HG02981 (cell line): ENCODE measurements around the gene MYH15.
"Not testable (repeated sequence)": the region's sequence is repeated elsewhere in the genome, so short reads cannot be mapped to it uniquely, and the experiment has no call there.

Experiments used
- ATAC-seq: cut with Tn5 transposase; IDR thresholded peaks from one replicate; pipeline ENCODE4 v1.9.1; 2021; ENCODE audit warnings: mild to moderate bottlenecking, moderate library complexity; ENCODE audit not compliant: unreplicated experiment

MYH15 gene

DNA sequence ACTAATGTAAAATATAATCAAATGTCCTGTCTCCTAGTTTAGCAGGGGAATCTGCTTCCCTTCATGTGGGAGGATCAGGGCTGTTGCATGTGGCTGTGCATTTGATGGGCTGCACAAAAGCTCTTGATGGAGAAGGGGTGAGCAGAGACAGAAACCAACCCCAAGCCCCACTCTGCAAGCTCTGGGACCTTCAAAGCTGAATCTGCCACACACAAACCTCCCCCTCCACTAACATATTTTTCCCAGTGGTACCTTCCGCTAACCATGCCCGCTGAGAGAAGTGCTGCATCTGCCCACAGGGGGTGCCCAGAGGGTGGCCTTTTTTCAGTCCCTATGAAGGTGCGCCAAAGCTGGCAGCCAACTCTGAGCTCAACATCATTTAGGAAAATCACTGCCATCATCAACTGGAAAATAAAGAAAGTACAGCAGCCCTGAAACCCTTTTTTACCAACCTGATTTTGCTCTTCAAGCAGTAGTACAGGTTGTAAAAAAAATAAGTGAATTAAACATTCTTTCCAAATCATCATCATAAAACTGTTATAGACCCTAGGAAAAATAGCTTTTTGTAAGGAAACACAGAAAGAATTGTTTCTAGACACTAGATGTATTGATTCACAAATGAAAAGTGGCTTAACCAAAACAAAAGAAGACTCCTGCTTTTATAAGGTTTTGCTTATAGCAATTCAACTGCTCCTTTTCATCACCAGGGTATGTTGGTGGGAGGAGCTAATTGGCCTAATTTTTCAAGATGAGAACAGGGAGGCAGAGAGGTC, 117.1 kb downstream of the MYH15 start:
- no peak for ATAC-seq

DNA sequence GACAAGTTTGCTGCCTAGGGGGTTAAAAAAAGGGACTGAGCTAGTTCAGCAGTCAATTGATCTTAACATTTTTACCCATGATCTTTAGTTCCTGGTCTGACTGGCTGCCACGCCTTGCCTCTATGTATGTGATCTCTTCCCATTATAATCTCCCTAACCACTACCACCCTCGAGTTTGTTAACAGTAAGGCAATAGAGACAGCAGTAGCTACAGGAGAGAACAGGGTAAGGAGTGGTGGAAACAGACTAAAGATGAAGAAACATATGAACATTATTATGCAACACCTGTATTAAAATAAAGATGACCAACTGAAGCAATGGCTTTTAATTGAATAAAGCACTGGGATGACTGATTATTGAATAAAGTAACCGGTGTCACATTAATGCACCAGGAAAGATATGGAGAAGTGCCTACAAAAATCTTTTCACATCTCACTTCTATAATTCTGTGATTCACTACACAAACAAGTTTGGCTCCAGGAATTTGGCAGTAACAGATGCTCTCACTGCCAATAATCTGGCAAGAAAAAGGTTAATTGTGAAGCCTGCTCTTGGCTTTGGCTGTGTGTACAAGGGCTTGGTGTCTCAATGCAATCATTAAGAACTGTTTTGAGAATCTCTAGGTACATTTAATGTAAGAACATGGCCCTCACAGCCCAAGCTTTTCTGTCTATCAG, 118.3 kb downstream of the MYH15 start:
- ATAC-seq: no peak

DNA sequence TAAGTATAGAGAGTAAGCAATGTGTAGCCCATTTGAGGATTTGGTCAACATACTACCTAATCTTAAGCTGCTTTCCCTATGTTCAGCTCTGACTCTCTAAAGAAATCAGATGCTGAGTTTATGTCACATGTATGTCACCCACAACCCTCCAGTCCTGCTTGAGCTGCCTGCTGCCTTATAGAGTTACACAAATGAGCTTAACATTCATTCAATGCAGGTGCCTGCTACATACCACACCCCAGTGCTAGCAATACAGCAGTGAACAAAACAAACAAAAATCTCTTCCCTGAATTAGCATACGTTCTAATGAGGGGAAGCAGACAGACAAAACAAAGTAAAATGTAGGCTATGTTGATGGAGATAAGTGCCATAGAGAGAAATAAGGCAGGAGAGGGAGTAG, 121.0 kb downstream of the MYH15 start:
- ATAC-seq: no peak

DNA sequence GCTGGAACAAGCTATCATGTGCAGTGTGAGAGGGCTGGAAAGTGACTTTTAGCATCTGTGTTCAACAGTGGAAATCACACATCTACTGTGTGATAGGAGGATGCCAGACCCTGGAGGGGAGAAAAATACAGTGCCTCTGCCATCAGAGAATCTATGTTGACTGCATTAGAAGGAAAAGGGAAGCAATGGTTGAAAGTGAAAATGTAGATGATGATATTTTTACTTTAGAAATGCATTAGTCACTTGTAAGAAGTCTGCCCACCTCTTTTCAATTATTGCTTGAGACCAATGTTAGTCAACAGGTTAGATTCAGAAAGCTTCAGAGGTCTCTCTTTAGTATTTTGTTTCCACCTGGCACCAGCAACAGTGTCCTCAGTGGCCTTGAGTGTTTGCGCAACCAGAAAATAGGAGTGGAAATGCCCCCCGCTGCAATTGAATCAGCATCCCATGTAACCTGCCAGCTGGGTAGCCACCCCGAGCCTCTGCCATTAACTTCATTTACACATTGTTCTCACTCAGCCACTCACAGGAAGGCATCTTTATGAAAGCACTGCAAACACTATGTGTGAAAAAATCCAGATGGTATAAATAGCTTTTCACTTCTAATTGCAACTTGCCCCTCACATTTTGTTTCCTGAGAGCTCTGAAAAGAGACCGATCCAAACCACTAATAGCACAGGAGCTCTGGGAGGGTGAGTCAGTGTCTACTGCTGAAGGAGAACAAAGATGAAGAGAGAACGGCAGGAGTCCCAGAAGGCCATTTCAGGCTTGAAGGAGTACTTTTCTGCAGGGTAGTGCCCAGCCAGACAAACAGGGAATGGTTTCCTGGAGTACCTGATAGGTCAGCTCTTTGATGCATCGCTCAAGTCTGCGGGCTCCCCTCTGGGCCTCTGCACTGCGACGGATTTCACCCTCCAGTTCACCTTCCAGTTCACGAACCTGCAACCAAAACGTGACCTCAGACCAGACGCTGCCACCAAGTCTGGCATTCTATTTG, 122.0 kb downstream of the MYH15 start:
- ATAC-seq: peak; percentile 73

DNA sequence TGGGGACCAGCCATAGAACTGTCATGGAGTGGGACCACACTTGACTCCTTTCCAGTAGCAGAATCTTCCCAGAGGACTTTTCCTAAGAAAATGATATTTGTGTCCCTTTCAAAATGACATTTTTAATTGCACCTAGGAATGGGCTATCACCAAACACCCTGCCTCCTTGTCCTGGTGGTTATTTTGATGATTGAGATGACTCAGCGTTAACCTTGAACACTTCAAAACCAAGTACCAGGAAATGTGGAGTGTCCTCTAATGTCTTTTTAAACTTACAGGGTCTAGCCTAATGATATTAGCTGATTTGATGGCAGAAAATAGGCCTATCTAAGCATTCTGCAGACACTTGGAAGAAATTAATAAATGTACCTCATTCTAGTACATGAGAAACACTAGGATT, 123.3 kb downstream of the MYH15 start:
- ATAC-seq: no peak

DNA sequence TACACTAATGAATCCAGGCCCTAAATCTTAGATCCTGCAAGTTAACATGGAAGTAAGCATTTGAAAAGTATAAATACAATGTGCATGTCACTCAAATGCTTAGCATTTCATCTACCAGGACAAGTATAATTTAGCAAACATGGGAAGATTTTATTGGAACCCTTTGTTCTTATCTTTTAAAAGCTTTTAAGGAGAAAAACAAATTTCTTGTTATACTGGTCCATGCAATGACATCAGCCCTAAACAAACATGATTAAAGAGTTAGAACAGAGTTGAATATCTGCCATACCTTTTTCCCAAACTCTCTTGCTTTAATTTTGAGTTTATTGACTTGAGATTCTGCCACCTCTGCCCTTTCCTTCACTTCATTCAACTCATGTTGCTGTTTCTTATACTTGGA, 127.1 kb downstream of the MYH15 start:
- no peak for ATAC-seq

DNA sequence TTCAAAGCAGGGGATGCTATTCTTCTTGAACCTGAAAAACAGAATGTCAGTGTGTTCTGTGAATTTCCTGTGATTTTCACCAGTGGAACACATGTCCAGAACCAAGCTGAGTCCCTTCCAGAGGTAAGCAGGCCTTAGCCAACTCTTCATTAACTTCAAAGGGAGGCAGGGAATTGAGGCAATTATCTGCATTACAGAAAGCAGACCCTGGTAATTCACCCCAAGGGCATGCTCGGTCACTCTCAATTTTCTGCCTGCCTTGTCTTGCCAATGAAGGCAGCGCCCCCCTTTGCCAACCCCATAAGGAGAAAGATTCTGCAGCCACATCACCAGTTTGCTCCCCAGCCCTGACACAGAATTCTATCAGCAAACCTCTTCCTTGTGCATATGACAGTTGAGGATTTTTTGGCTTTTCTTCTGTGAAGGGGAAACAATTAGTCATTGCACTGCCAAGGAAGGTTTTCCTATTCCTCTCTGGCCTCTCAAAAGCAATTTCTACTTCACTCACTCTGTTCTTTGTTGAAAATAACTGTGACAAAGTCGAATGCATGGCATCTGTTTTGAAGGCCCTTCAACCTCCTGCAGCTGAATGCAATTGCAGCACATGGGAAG, 128.8 kb downstream of the MYH15 start:
- no peak for ATAC-seq

DNA sequence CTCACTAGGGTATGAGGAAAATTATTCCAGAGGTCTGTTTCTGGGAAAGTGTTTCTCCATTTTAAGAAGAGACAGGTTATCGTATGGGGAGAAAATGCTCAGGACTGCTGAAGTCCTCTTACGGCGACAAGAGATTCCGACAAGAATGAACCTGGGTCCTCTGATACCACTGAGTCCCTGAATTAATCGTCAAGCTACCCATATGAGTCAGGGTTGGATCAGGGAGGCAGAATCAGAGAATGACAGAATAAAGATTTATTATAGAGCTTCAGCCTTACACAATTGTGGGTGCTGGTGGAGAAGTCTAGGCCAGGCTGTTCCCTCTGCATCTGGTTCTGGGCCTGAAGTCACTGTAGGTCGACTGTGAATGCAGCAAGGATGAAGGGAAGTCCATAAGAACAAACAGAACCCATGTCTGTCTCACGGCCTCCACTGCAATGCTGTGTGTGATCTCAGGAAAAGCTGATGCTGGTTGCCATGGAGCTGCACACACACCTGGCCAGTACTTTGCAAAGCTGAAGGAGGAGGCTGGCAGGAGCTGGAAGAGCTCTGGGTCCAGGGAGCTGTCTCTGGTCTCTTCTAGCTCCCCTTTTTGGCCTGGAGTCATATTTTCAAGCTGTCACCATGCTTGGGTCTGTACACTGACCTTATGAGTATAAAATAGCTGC, 130.1 kb downstream of the MYH15 start:
- ATAC-seq: no peak

DNA sequence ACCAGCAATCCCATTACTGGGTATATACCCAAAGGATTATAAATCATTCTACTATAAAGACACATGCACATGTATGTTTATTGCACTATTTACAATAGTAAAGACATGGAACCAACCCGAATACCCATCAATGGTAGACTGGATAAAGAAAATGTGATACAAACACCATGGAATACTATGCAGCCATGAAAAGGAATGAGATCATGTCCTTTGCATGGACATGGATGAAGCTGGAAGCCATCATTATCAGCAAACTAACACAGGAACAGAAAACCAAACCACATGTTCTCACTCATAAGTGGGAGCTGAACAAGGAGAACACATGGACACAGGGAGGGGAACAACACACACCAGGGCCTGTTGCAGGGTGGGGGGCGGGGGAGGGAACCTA, 131.4 kb downstream of the MYH15 start:
- ATAC-seq: not testable (repeated sequence)

DNA sequence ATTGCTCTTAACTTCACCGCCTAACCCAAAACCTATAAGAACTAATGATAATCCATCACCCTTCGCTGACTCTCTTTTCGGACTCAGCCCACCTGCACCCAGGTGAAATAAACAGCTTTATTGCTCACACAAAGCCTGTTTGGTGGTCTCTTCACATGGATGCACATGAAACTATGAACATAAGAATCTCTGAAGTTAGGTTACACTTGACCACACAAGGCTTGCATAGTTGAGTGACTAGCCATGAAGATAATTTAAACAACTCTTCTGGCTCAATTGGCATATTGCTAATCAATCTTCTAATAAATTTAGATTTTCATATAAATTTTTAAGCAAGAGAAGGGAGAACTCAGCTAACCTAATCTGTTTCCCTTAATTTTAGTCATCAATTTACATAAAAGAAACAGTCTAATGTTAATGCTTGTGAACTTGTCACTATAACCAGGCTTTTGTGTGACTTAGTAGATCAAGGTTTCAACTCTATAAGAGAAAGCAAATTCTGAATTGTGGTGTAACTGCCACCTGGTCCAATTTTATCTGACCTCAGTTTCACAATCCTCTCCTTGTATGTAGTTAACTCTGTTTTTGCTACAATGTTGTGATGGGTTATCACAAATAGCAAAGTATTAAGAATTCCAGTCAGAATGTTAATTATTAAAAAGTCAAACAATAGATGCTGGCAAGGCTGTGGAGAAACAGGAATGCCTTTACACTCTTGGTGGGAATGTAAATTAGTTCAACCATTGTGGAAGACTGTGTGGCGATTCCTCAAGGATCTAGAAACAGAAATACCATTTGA, 132.0 kb downstream of the MYH15 start:
- no peak for ATAC-seq

DNA sequence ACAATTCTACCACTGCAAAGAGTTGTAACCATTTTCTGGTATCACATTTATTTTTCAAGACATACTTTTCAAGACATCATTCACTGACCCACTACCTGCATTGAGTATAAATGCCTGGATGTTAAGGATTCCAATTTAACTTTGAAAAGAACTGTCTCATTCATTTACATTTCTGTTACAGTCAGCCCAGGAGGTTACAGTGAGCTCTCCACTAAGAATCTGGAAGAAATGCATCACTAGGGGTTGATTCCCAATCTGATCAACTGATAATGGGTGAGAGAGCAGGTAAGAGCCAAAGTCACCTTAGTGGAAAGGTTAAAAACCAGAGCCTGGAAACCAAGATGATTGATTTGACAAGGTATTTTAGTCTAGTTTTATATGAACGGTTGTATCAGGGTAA, 133.0 kb downstream of the MYH15 start:
- no peak for ATAC-seq

DNA sequence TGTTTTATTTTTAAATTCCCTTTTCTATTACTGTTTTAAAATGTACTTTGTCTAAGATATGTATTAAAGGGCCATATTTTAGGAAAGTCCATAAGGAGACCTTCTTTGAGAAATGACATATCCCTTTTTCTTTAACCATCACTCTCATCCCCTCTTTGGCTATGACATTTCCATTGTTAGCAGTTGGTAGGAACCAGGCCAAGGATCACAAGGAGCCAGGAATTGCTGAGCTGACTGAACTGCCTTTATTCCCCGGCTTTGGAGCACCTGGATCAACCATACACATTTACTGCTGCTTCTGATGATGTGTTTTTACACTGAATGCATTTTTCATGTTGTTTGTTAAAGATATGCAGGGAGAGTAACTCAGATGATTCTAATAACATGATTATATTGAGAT, 134.4 kb downstream of the MYH15 start:
- ATAC-seq: no peak

DNA sequence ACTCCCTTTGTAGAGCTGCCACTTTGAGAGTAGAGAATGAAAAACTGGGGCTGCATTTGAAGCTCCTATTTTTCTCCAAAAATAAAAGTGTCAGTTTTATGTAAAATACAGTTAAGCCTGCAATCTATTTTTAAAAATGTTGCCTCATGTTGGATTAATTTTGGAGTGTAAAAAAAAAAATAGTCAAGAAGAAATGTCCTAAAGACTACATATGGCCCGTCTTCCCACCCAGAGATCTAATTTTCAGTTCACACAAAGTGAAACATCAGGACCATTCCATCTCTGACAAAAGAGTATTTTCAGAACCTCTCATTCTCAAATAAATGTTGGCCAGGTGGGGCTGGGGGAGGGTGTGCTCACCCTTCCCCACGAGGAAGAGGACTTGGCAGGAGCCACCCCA, 151.4 kb downstream of the MYH15 start:
- ATAC-seq: no peak

DNA sequence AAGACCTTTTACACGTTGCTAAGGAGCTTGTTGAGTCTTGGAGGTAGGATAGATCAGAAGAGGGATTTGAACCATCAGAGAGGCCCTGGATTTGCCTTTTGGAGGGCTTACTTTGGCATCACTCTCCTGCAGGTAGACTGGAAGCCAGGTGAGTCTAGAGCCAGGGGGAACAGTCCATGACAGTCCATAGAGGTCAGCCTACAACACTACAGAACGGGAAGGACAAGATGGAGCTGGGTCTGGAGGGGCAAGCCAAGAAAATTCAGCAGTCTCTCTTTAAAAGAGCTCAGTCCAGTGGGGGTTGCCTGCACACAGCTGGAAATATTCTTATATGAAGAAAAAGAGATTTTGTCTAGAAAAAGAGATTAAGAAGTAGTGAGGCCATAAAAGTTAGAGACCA, 153.4 kb downstream of the MYH15 start:
- ATAC-seq: no peak

DNA sequence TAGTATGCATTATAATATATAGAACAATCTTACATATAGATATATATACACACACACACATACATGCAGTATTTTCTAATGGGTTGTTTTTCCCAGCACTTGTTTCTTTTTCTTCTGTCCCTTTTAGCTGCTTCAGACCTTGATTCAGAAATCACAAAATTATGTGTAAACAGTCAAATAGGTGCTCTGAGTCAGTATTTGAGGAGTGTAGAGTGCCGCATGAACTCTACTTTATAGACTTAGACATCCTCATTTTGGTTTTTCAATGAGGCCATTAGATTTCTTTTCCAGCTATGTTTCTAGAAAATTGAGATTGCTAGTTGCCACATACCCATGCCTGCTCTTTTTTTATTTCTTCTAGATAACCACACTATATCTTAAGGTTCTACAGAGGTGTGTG, 155.8 kb downstream of the MYH15 start:
- ATAC-seq: no peak

DNA sequence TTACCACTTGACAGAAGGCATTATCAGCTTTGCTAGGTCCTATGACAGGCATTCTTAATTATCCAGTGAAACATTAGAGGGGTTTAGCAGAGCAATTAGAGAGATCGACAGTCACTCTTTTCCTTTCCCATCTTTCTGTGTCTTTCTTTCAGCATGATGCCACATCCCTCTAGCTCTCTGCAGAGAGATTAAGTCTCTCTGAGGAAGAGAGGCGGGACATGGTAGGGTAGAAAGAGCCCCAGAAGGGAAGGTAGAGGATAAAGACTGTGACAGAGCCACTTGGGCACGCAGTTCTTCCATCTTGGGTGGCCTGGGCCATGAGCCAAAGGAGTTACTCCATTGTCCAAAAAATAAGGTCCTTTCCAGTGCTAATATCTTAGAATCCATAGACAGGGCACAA, 158.2 kb downstream of the MYH15 start:
- no peak for ATAC-seq

DNA sequence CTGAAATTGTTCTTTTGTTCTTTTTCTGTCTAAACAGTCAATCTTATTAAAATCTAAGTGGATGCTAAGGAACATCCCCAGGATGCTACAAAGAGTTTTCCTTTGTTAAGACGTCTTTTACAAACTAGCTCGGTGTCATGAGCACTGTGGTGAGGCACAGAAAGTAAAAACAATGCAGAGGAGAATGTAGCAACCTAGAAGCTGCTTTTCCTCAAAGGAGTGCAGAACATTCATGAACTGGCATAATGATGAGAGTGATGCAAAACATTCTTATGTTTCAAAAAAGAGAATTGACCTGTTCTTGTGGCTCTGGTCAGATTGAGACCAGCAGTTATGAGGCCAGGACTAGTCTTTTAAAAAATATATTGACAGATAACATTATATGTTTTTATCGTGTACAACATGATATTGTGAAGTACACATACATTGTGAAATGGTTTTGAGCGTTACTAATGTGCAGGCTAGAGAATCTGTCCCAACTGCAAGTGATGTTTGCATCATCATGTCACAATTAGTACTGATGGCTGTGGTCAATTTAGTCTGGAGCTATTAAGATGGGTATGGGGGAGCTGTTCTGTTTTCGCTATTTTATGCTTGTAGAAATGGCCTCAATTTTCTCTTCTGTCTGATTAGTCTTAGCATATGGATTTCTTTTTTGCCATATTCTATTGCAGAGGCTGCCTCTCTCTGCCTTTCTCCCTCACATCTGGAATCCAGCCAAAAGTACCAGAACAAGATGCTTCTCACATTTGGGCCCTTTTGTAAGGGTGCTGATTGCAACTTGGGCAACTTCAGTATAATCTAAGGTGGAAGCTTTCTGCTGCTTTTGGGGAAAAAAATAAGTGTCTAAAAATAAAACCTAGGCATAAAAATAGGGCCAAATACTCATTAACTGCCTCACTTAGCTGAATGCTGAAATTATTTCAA, 163.8 kb downstream of the MYH15 start:
- ATAC-seq: no peak

DNA sequence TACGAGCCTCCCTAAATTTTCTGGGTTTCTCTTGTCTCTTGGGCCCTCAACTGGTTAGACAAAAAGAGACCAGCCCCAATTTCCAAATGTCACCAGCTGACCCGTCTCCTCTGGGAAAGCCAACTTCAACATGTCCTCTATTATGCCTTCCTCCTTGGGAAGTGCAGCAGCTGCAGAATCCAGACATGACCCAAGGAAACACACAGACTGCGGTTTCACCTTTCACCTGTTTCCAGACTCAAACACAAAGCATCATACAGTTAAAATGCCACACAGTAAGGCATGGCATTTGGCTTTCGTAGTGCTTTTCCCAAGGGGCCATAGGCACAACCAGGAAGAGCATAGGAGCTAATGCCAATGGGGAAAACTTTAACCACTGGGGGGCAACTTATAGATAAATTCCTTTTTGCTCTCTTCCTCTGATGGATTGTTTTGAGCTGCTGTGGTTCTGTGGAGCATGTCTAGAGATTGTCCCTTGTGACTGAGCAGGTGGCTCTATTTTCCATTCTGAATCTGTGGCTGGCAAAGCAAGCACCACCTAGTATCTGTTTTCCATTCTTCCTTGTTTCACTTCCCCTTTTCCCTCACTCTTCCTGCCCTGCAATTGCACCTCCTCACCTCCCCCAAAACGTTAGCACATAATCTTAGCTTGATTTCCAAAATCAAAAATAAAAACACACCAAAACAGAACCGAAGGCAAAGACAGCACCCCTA, 164.7 kb downstream of the MYH15 start:
- no peak for ATAC-seq
